SK-N-MC (cell line): Measurements from ENCODE around the gene JAG1.

Experiments
- EZH2 ChIP-seq: fragments of 200-600 bp; sonication (generic); IDR thresholded peaks from one replicate; pipeline ENCODE4 v1.6.1; 2017; ENCODE audit warnings: antibody characterized with exemption
- FOXP2 ChIP-seq: optimal IDR thresholded peaks from 2 replicates; pipeline ENCODE3; 2011; ENCODE audit warnings: mild to moderate bottlenecking, moderate library complexity; ENCODE audit not compliant: insufficient read depth; ENCODE audit errors: extremely low read length, control extremely low read depth
- POLR2AphosphoS5 ChIP-seq: IDR thresholded peaks from 2 replicates; pipeline ENCODE4 v1.6.1; 2012; ENCODE audit warnings: mild to moderate bottlenecking, low read depth, low read length, borderline replicate concordance

DNA sequence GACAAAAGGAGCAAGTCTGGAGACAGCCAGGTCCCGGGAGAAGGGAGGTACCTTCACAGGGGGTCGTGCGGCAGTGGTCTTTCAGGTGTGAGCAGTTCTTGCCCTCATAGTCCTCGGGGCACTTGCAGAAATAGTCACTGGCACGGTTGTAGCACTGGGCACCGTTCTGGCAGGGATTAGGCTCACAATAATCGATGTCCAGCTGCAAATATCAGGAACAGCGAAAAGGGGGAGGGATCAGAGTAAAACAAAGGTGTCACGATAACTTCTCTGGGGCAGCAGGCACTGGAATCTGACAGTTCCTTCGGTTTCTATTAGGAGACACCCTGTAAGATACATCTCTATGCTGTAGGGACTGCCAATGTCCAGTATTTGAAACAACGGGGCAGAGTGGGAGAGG is 25.9 kb downstream of the JAG1 start:
- TF ChIP-seq EZH2 (no peak), POLR2AphosphoS5 (no peak), FOXP2 (no peak)
